Stomach (tissue), 9 donors: ENCODE data around the gene OLFML2A. TPM values are rescaled to one million over a fixed set of nuclear protein-coding genes. Genes with fewer than 3 reads are reported as not detected.

Source experiments
- DNase-seq, 2 donors: peaks; one replicate each; pipeline versions ENCODE4 v3.0.0 to v3.0.0-alpha.2; 2013 to 2019
- H3K27ac ChIP-seq, 5 donors: fragments of 200-600 bp in 4 of 5; sonication (generic) in 4 of 5; one replicate each; pipeline ENCODE4 v1.5.1; 2013 to 2019; ENCODE audit warnings: mild to moderate bottlenecking in 1 of 5, moderate library complexity in 1 of 5
- H3K27me3 ChIP-seq, 3 donors: fragments of 200-600 bp; sonication (generic); one replicate each; pipeline ENCODE4 v1.5.1; 2017 to 2019; ENCODE audit warnings: mixed run types in 1 of 3
- H3K36me3 ChIP-seq, 4 donors: fragments of 200-600 bp; sonication (generic); 1 replicate in 3 of 4; 2 replicates in 1 of 4; pipeline ENCODE4 v1.5.1; 2016 to 2019
- H3K4me1 ChIP-seq, 4 donors: fragments of 200-600 bp; sonication (generic); one replicate each; pipeline ENCODE4 v1.5.1; 2016 to 2019
- H3K4me3 ChIP-seq, 4 donors: fragments of 200-600 bp; sonication (generic) in 3 of 4; one replicate each; pipeline ENCODE4 v1.5.1; 2016 to 2019; ENCODE audit warnings: mild to moderate bottlenecking in 1 of 4
- H3K9me3 ChIP-seq, 4 donors: fragments of 200-600 bp; sonication (generic); one replicate each; pipeline ENCODE4 v1.5.1; 2016 to 2019
- EP300 ChIP-seq: sonication (generic); formaldehyde crosslinking; IDR thresholded peaks from one replicate; pipeline ENCODE4 v1.6.1; 2017; ENCODE audit warnings: antibody characterized with exemption
- POLR2A ChIP-seq, 4 donors: fragments of 450-650 bp; IDR thresholded peaks; one replicate each; pipeline ENCODE4 v1.6.1; 2016; ENCODE audit warnings: antibody characterized with exemption in 4 of 4, control low read depth in 2 of 4, mild to moderate bottlenecking in 1 of 4, moderate library complexity in 1 of 4
- POLR2AphosphoS5 ChIP-seq, 3 donors: sonication (generic); formaldehyde crosslinking; IDR thresholded peaks; one replicate each; pipeline ENCODE4 v1.6.1; 2016; ENCODE audit warnings: antibody characterized with exemption in 3 of 3
- WGBS, 5 donors: extraction: QIAGEN DNeasy Blood & Tissue Kit in 3 of 5; methylation state at CpG; one replicate each; pipeline versions ENCODE4 v1.1.5 to v1.1.7; 2013 to 2018; 5-methylcytosine and 5-hydroxymethylcytosine counted together
- intact Hi-C: fragments of 100-400 bp; cut with DNase I; formaldehyde crosslinking; loops from one replicate; pipeline ENCODE4 v1.15.1; 2023; ENCODE audit warnings: low total_unique reads
- polyA plus RNA-seq, 3 donors: library from polyadenylated mRNA; stranded (reverse); fragments of 200-250 nt; gene quantifications; one replicate each; pipeline ENCODE4 v1.2.3, GENCODE V29; 2013
- total RNA-seq, 5 donors: library from RNA; depleted of rRNA; stranded (reverse); fragments of >200 nt; gene quantifications; one replicate each; pipeline versions ENCODE4 v1.1.0 to v1.2.3, GENCODE V29; 2014 to 2016
- TF ChIP-seq, protein P1 (sequence below), 7 experiments: fragments of 450-650 bp in 4 of 7; fragments of 200-600 bp in 3 of 7; sonication (generic) in 3 of 7; IDR thresholded peaks; one replicate each; pipeline ENCODE4 v1.5.1; 2016 to 2019; ENCODE audit warnings: antibody characterized with exemption in 7 of 7, control low read depth in 2 of 7, mild to moderate bottlenecking in 1 of 7
- donor health status: healthy with polysubstance abuse.
- donor health status: Bipolar disorder and iron deficiency.
- donor health status: healthy.

Gene OLFML2A
- total and polyA plus RNA-seq, 8 donors = 0.56 to 91.2 (median 3.5) TPM

DNA sequence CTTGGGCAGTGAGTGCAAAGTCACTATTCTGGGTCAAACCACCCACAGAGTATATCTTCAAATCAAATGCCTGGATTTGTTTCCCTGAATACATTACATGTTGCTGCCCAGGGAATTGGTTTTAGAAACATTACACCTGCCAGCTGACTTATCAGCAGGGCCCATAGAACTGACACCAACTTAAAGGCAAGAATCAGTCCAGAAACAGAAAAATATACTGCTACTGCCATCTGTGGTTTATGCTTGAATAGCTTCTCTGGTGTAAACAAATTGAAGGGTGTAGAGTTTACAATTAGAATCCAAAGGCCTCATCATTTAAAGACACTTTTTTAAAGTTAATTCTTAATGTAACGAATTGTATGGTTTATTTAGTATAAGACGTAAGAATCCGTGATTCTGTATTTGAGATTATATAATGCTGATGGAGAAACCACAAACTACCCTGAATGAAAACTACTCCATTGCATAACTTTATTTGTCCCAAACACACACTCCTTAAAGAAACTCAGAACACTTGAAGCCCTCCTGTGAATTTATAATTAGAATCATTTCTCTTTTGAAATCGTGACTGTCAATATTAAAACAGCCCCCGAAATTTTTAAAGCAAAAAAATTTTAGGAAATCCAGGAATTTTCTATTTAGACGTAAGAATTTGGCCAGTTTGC, 12.0 kb upstream of the OLFML2A start:
- H3K4me1 ChIP-seq = peaks cover 5 to 10% (median 8%) of the 10 kb centered on the region in 4 donors
- TF ChIP-seq, protein P1, sequence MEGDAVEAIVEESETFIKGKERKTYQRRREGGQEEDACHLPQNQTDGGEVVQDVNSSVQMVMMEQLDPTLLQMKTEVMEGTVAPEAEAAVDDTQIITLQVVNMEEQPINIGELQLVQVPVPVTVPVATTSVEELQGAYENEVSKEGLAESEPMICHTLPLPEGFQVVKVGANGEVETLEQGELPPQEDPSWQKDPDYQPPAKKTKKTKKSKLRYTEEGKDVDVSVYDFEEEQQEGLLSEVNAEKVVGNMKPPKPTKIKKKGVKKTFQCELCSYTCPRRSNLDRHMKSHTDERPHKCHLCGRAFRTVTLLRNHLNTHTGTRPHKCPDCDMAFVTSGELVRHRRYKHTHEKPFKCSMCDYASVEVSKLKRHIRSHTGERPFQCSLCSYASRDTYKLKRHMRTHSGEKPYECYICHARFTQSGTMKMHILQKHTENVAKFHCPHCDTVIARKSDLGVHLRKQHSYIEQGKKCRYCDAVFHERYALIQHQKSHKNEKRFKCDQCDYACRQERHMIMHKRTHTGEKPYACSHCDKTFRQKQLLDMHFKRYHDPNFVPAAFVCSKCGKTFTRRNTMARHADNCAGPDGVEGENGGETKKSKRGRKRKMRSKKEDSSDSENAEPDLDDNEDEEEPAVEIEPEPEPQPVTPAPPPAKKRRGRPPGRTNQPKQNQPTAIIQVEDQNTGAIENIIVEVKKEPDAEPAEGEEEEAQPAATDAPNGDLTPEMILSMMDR (IDR thresholded peaks at IDR 0.05) = no peak
- TF ChIP-seq POLR2A (IDR thresholded peaks at IDR 0.05) = no peak
- no peak for TF ChIP-seq EP300
- no peak overlapping the region for H3K27ac ChIP-seq
- H3K9me3 ChIP-seq = no peaks in the 10 kb centered on the region
- peak in 1 of 2 donors; percentile 54 for DNase-seq
- no peak overlapping the region for H3K4me3 ChIP-seq
- WGBS, 5 donors = 68 to 85% (median 79%) methylated on average over 6 of the region's 6 CpGs
- peaks cover 5 to 100% (median 35%) of the 10 kb centered on the region in 3 donors for H3K27me3 ChIP-seq
- intact Hi-C loops = no loop called here
- no peaks in the 10 kb centered on the region for H3K36me3 ChIP-seq

DNA sequence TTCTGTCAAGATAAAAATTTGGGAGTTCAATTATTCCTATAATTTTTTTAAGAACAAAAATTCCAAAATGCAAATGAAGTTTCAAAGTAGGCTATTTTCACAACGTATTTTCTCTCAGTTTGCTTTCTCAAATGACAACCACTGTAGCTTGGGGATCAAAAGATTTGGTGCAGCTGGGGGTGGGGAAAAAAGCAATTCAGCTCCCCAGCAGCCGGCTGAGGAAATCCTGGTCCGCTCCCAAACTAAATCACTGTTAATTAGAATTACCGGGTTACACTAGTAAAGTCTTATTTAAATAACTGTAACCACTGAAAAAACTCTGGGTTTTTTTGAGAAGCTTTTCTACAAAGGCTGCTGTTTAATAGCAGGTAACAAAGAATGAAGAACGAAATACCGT, 11.5 kb upstream of the OLFML2A start:
- 72 to 85% (median 79%) methylated on average over 6 of the region's 6 CpGs for WGBS, 5 donors
- TF ChIP-seq EP300 = no peak
- Histone ChIP-seq H3K4me1 (peaks cover 10 to 15% (median 13%) of the 10 kb centered on the region in 4 donors), H3K9me3 (no peaks in the 10 kb centered on the region), H3K27me3 (peaks cover 5 to 100% (median 40%) of the 10 kb centered on the region in 3 donors), H3K27ac (no peak overlapping the region), H3K36me3 (no peaks in the 10 kb centered on the region), H3K4me3 (no peak overlapping the region)
- intact Hi-C loops = no loop called here
- DNase-seq = no peak

DNA sequence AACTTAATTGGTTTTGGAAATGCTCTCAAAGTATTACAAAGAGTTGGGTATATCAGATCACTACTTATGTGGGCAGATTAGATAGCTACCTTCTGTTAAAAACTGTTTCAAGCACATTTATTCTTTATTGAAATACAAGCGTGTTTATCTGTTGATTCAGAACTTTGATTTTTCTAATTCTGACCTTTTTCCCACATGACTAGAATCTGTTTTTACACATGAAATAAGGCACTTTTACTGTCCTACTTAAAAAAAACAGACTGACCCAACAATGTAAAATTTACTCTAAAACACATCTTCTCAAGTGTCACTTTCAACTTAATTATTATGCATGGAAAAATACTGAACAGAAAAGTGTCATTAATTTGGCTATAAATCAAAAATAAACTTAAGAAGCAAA, 10.6 kb upstream of the OLFML2A start:
- no peak for TF ChIP-seq POLR2AphosphoS5 (IDR thresholded peaks at IDR 0.05)
- H3K27me3 ChIP-seq = peaks cover 5 to 97% (median 46%) of the 10 kb centered on the region in 3 donors
- H3K27ac ChIP-seq = no peak overlapping the region
- no peak overlapping the region for H3K4me3 ChIP-seq
- H3K4me1 ChIP-seq = peaks cover 16 to 20% (median 18%) of the 10 kb centered on the region in 4 donors
- H3K9me3 ChIP-seq = no peaks in the 10 kb centered on the region
- DNase-seq = no peak
- H3K36me3 ChIP-seq = no peaks in the 10 kb centered on the region
- intact Hi-C loops = no loop called here
- 71 to 89% (median 85%) methylated on average over 1 of the region's 1 CpG for WGBS, 5 donors

DNA sequence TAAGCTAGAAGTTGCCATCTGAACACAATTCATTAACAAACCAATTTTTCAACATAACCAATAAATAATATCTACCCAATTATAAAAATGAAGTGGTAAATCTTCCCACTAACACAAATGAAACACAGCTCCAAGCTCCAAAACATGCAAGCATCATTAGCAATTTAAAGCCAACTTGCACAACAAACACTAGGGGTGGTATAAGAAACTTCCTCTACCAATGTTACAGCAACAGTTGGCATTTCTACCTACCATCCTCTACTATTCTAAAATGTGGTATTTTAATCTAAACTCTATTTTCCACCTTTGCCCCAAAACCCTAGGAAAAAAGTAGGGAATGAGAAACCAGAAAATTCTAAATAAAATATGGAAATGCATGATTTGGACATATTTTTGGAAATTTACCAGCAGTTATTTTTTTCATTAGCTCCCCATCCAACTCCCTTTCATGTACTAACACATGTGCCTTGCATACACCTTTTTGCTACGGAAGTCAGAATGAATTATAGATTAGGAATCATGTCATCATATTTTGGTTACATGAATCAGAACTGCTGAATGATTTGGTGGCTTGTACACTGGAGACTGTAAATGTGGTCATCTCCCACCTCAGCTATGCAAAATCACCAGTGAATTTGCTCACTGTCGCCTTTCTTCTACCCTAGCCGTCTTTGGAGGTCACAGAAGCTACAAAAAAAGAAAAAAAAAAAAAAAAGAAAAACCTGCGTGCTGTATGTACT, 9.9 kb upstream of the OLFML2A start:
- no peaks in the 10 kb centered on the region for H3K36me3 ChIP-seq
- no peak overlapping the region for H3K27ac ChIP-seq
- H3K4me1 ChIP-seq = peaks cover 17 to 26% (median 23%) of the 10 kb centered on the region in 4 donors
- WGBS, 5 donors = 69 to 87% (median 79%) methylated on average over 4 of the region's 4 CpGs
- no peaks in the 10 kb centered on the region for H3K9me3 ChIP-seq
- intact Hi-C loops = no loop called here
- no peak overlapping the region for H3K4me3 ChIP-seq
- no peak for TF ChIP-seq EP300
- TF ChIP-seq, protein P1 (IDR thresholded peaks at IDR 0.05) = no peak
- no peak for TF ChIP-seq POLR2AphosphoS5 (IDR thresholded peaks at IDR 0.05)
- TF ChIP-seq POLR2A (IDR thresholded peaks at IDR 0.05) = no peak
- peaks cover 5 to 91% (median 46%) of the 10 kb centered on the region in 3 donors for H3K27me3 ChIP-seq
- DNase-seq = no peak

DNA sequence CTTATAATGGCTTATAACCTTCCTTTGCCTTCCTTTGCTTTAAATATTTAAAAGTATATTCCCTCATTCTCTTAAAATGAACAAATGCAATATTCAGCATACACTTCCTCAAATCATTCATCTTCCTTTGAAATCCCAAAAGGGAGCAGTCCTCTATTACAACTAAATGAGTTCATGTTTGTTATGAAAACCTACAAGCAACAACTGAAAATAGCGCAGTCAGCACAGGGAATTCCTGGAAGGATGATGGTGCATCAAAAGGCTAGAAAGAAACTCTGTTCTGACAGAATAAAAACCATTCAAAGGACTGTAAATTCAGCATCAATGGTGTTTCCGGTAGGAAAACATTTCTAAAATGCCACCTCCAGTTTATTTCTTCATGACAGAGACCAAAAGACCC, 9.1 kb upstream of the OLFML2A start:
- TF ChIP-seq POLR2A (IDR thresholded peaks at IDR 0.05) = no peak
- TF ChIP-seq EP300 = no peak
- TF ChIP-seq POLR2AphosphoS5 (IDR thresholded peaks at IDR 0.05) = no peak
- TF ChIP-seq, protein P1 (IDR thresholded peaks at IDR 0.05) = no peak
- WGBS, 5 donors = 62 to 83% (median 76%) methylated on average over 2 of the region's 2 CpGs
- Histone ChIP-seq H3K27me3 (peaks cover 5 to 82% (median 44%) of the 10 kb centered on the region in 3 donors), H3K4me3 (no peak overlapping the region), H3K9me3 (no peaks in the 10 kb centered on the region), H3K4me1 (peaks cover 17 to 31% (median 27%) of the 10 kb centered on the region in 4 donors), H3K36me3 (no peaks in the 10 kb centered on the region), H3K27ac (no peak overlapping the region)
- DNase-seq = no peak
- intact Hi-C loops = no loop called here
